Thymus (tissue), 11 donors: ENCODE measurements around the gene ATR. TPM values are rescaled to one million over a fixed set of nuclear protein-coding genes. Genes with fewer than 3 reads are reported as not detected.
"Not testable (repeated sequence)": the region's sequence is repeated elsewhere in the genome, so short reads cannot be mapped to it uniquely, and the experiment has no call there.

Experiments
- DNase-seq, 9 donors: peaks; one replicate each; pipeline ENCODE4 v3.0.0-alpha.2; 2013; ENCODE audit warnings: low spot score in 9 of 9, low read depth in 6 of 9, missing footprints in 1 of 9
- H3K27ac ChIP-seq, 2 donors: one replicate each; pipeline ENCODE4 v1.5.1; 2013; ENCODE audit warnings: control low read depth in 1 of 2, low read depth in 1 of 2, low read length in 1 of 2, mild to moderate bottlenecking in 1 of 2, moderate library complexity in 1 of 2
- H3K27me3 ChIP-seq, 2 donors: one replicate each; pipeline ENCODE4 v1.5.1; 2013; ENCODE audit warnings: low read length in 1 of 2; ENCODE audit not compliant: control insufficient read depth in 2 of 2, insufficient read depth in 1 of 2
- H3K36me3 ChIP-seq, 2 donors: one replicate each; pipeline ENCODE4 v1.5.1; 2013; ENCODE audit warnings: low read length in 1 of 2, mild to moderate bottlenecking in 1 of 2, moderate library complexity in 1 of 2; ENCODE audit not compliant: control insufficient read depth in 2 of 2, insufficient read depth in 2 of 2
- H3K4me1 ChIP-seq, 2 donors: one replicate each; pipeline ENCODE4 v1.5.1; 2013; ENCODE audit warnings: low read length in 2 of 2; ENCODE audit not compliant: control insufficient read depth in 2 of 2, insufficient read depth in 2 of 2
- H3K4me3 ChIP-seq, 2 donors: one replicate each; pipeline ENCODE4 v1.5.1; 2013; ENCODE audit warnings: low read length in 2 of 2, control low read depth in 1 of 2, mild to moderate bottlenecking in 1 of 2
- H3K9me3 ChIP-seq, 2 donors: one replicate each; pipeline ENCODE4 v1.5.1; 2013; ENCODE audit warnings: low read length in 1 of 2, mild to moderate bottlenecking in 1 of 2; ENCODE audit not compliant: control insufficient read depth in 2 of 2, insufficient read depth in 1 of 2
- WGBS: extraction: QIAGEN DNeasy Blood & Tissue Kit; methylation state at CpG from one replicate; pipeline ENCODE4 v1.1.7; 2013; 5-methylcytosine and 5-hydroxymethylcytosine counted together
- polyA plus RNA-seq: library from polyadenylated mRNA; stranded (reverse); fragments of 200-250 nt; gene quantifications from one replicate; pipeline ENCODE4 v1.2.3, GENCODE V29; 2013
- total RNA-seq: library from RNA; stranded (reverse); fragments of 120-200 nt; gene quantifications from one replicate; pipeline ENCODE4 v1.2.4, GENCODE V29; 2013
- donor health status: healthy.

Gene ATR
- total and polyA plus RNA-seq, 2 donors = 23.9 to 50.8 TPM

GRCh38 chr3:142439499-142440220 is 138.9 kb downstream of the ATR start:
- WGBS = 94% methylated on average over 15 of the region's 15 CpGs
- H3K9me3 ChIP-seq, H3K27me3 ChIP-seq, H3K27ac ChIP-seq, H3K36me3 ChIP-seq, H3K4me1 ChIP-seq, DNase-seq, H3K4me3 ChIP-seq: not testable (repeated sequence)

GRCh38 chr3:142438096-142438495 is 140.4 kb downstream of the ATR start:
- DNase-seq, H3K4me3 ChIP-seq, H3K27ac ChIP-seq, H3K9me3 ChIP-seq, H3K36me3 ChIP-seq, H3K4me1 ChIP-seq, H3K27me3 ChIP-seq: not testable (repeated sequence)
- 97% methylated on average over 11 of the region's 11 CpGs for WGBS

GRCh38 chr3:142436951-142437585 is 141.5 kb downstream of the ATR start:
- Histone ChIP-seq H3K36me3 (peaks cover 3 to 7% of the 10 kb centered on the region in 2 donors), H3K9me3 (no peaks in the 10 kb centered on the region), H3K4me3 (no peak overlapping the region), H3K27ac (no peak overlapping the region), H3K4me1 (no peaks in the 10 kb centered on the region), H3K27me3 (no peaks in the 10 kb centered on the region)
- no peak for DNase-seq

GRCh38 chr3:142434503-142434902 is 144.0 kb downstream of the ATR start:
- no peak for DNase-seq
- peaks cover 22 to 25% of the 10 kb centered on the region in 2 donors for H3K36me3 ChIP-seq
- no peak overlapping the region for H3K27ac ChIP-seq
- H3K4me1 ChIP-seq = no peaks in the 10 kb centered on the region
- H3K4me3 ChIP-seq = no peak overlapping the region
- no peaks in the 10 kb centered on the region for H3K9me3 ChIP-seq
- H3K27me3 ChIP-seq = no peaks in the 10 kb centered on the region
- WGBS = 94% methylated on average over 4 of the region's 4 CpGs

GRCh38 chr3:142433110-142433509 is 145.4 kb downstream of the ATR start:
- Histone ChIP-seq H3K9me3 (no peaks in the 10 kb centered on the region), H3K27me3 (no peaks in the 10 kb centered on the region), H3K36me3 (peaks cover 23 to 29% of the 10 kb centered on the region in 2 donors), H3K4me3 (no peak overlapping the region), H3K4me1 (no peaks in the 10 kb centered on the region), H3K27ac (no peak overlapping the region)
- WGBS = 90% methylated on average over 2 of the region's 2 CpGs
- DNase-seq = no peak

GRCh38 chr3:142429582-142429981 is 149.0 kb downstream of the ATR start:
- no peaks in the 10 kb centered on the region for H3K27me3 ChIP-seq
- no peaks in the 10 kb centered on the region for H3K9me3 ChIP-seq
- H3K36me3 ChIP-seq = peaks cover 25 to 49% of the 10 kb centered on the region in 2 donors
- no peak for DNase-seq
- no peak overlapping the region for H3K4me3 ChIP-seq
- no peaks in the 10 kb centered on the region for H3K4me1 ChIP-seq
- H3K27ac ChIP-seq = no peak overlapping the region

GRCh38 chr3:142424754-142425153 is 153.8 kb downstream of the ATR start:
- no peaks in the 10 kb centered on the region for H3K9me3 ChIP-seq
- WGBS = 98% methylated on average over 1 of the region's 1 CpG
- H3K4me3 ChIP-seq = no peak overlapping the region
- no peak for DNase-seq
- H3K36me3 ChIP-seq = peaks cover 14 to 58% of the 10 kb centered on the region in 2 donors
- H3K27ac ChIP-seq = no peak overlapping the region
- H3K4me1 ChIP-seq = no peaks in the 10 kb centered on the region
- no peaks in the 10 kb centered on the region for H3K27me3 ChIP-seq

- no peak overlapping the region for H3K4me3 ChIP-seq
- no peaks in the 10 kb centered on the region for H3K4me1 ChIP-seq
- no peaks in the 10 kb centered on the region for H3K9me3 ChIP-seq
- DNase-seq = no peak
- 98% methylated on average over 5 of the region's 5 CpGs for WGBS
- no peaks in the 10 kb centered on the region for H3K27me3 ChIP-seq
- peaks cover 28 to 66% of the 10 kb centered on the region in 2 donors for H3K36me3 ChIP-seq
- H3K27ac ChIP-seq = no peak overlapping the region
These were observed 159.5 kb downstream of the ATR start for GRCh38 chr3:142418926-142419592.

- WGBS = 100% methylated on average over 1 of the region's 1 CpG
- no peak for DNase-seq
- Histone ChIP-seq H3K4me3 (no peak overlapping the region), H3K27ac (no peak overlapping the region), H3K36me3 (peaks cover 32 to 66% of the 10 kb centered on the region in 2 donors), H3K4me1 (no peaks in the 10 kb centered on the region), H3K27me3 (no peaks in the 10 kb centered on the region), H3K9me3 (no peaks in the 10 kb centered on the region)
These were observed 161.2 kb downstream of the ATR start for GRCh38 chr3:142417302-142417701.
